ENCODE measurements around the gene SEZ6L2.
"Not testable (repeated sequence)": the region's sequence is repeated elsewhere in the genome, so short reads cannot be mapped to it uniquely, and the experiment has no call there.

The SEZ6L2 gene

DNA sequence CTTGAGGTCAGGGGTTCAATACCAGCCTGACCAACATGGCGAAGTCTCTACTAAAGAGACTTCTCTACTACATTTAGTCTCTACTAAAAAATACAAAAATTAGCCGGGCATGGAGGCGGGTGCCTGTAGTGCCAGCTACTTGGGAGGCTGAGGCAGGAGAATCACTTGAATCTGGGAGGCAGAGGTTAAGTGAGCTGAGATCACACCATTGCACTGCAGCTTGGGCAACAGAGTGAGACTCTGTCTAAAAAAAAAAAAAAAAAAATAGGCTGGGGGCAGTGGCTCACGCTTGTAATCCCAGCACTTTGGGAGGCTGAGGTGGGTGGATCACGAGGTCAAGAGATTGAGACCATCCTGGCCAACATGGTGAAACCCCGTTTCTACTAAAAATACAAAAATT lies 10.5 kb upstream of the SEZ6L2 start:
- FAIRE-seq = not testable (repeated sequence)

DNA sequence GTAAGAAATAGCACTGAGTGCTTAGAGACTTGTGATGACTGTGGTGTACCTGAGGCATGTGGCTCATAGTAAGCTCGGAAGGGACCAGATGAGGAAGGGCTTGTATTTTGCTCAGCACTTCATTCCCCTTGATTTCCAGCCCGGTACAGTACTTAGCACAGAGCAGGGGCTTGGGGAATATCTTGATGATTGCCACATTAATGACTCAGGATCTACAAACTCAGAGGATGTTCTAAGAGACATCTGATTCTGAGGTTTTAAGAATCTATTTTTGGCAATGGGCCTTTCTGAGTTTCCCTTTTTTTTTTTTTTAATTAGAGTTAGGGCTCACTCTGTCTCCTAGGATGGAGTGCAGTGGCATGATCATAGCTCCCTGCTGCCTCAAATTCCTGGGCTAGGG lies 10.0 kb upstream of the SEZ6L2 start:
- FAIRE-seq = peak; percentile 17

DNA sequence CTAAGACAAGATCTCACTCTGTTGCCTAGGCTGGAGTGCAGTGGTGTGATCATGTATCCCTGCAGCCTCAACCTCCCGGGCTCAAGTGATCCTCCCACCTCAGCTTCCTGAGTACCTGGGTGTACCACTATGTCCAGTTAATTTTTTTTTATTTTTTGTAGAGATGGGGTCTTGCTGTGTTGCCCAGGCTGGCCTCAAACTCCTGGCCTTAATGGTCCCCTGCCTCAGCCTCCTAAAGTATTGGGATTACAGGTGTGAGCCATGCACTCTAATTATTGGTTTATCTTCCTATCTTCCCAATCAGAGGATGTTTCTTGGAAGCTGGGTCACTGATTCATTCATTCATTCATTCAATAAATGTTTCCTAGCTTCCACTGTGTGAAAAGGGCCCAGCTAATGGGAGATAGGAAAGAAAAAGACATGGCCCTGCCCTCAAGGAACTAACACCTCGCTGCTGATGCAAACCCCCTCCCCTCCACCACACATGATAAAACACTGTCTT lies 9.4 kb upstream of the SEZ6L2 start:
- FAIRE-seq = no peak

DNA sequence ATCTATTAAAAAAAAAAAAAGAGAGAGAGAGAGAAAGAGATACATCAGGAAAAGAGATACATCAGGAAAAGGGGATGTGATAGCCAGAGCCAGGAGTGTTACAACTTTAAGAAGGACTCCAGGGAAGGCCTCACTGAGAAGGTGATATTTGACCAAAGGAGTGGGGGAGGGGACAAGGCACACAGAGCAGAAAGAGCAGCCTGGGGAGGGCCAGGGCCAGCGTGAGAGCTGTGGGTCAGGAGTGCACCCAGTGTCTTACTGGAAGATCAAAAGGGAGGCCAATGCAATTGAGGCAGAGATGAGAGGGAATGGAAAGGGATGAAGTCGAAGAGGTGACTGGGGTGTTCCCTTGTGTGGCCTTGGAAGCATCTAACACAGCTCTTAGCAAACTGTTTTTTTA lies 8.6 kb upstream of the SEZ6L2 start:
- FAIRE-seq = no peak

DNA sequence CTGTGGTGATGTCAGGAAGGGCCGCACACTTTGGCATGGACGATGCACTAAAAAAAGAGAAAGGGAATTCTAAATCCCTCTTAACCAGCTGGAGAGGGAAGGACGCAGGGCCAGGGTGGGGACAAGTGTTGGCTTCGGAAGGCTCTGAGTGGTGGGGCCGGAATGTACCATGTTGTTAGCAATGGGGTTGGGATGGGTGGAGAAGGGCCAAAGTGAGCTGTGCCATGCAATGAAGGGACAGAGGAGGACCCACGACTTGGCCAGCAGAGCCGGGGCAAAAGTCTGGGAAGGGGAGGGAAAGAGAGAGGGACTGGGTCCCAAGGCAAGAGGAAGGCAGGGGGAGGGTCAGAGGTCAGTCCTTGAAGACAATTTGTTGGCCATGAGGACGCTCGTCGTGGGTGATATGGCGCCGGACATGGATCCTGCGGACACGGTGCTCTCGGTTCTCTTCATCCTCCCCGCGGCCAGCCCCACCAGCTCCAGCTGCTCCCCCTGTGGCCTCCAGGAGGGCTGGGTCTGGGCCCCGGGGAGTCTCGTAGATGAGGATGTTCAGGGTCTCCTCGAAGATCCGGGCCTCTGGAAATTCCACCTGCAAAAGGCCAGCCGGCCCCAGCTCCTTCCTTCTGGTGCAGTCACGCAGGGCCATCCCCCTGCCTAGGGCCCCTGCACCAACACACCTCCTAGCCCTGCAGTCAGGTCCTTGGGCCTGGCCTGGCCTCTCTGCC lies 7.3 kb upstream of the SEZ6L2 start:
- no peak for FAIRE-seq

DNA sequence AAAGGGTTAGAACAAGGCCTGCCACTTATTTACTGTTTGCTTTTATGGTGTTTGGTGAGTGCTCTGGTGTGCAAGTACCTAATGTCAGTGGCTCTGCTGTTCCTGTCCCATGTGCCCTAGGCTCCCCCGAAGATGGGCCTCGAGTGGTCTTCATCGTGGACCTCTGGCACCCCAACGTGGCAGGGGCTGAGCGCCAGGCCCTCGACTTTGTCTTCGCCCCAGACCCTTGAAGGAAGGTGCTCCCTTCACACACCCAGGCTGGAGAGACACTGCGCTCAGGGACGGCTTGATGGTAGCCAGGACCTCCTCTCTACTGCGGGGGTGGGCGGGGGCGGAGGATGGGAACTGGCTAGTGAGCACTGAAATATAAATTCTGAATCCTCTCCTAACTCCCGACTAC lies 6.3 kb upstream of the SEZ6L2 start:
- FAIRE-seq = no peak

DNA sequence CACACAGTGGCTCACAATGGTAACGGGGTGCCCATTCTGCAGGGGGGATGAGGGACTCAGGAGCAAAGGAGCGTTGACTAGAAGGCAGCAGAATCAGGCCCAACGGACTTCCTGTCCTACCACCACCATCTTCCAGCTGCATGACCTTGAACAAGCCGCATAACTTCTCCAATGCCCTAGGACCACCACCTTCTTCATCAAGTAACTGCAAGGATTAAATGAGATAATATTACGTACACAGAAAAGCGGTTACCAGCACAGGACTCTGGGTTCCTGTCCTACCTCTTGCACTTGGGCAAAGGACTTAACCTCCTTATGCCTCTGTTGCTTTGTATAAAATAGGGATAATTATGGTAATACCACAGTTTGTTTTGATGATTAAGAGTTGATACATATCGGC lies 5.6 kb upstream of the SEZ6L2 start:
- FAIRE-seq = no peak

DNA sequence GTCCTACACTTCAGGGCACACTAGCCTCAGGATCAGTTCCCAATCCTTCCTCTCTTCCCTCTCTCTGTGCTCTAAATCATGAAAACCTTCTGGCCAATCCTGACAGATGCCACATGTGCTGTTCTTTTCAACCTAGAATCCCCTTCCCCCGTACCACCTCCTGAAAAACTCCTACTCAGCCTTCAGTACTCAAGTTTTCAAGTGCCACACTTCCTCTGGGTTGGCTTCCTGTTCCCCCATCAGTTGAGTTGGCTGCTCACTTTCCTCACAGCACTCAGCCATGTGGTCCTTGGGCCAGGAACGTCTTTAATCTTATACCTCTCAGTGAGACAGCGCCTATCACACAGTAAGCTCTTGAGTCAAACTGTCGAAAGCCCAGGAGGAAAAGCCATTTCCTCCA lies 4.2 kb upstream of the SEZ6L2 start:
- no peak for FAIRE-seq

DNA sequence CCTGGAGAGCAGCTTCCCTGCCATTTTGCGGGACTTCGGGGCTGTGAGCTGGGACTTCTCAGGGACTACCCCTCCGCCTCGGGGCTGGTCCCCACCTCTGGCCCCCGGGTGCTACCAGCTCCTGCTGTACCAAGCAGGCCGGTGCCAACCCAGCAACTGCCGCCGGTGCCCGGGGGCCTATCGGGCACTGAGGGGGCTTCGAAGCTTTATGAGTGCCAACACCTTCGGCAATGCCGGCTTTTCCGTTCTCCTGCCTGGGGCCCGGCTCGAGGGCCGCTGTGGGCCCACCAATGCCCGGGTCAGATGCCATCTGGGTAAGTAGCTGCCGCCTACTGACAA lies 2.2 kb upstream of the SEZ6L2 start:
- no peak for FAIRE-seq

DNA sequence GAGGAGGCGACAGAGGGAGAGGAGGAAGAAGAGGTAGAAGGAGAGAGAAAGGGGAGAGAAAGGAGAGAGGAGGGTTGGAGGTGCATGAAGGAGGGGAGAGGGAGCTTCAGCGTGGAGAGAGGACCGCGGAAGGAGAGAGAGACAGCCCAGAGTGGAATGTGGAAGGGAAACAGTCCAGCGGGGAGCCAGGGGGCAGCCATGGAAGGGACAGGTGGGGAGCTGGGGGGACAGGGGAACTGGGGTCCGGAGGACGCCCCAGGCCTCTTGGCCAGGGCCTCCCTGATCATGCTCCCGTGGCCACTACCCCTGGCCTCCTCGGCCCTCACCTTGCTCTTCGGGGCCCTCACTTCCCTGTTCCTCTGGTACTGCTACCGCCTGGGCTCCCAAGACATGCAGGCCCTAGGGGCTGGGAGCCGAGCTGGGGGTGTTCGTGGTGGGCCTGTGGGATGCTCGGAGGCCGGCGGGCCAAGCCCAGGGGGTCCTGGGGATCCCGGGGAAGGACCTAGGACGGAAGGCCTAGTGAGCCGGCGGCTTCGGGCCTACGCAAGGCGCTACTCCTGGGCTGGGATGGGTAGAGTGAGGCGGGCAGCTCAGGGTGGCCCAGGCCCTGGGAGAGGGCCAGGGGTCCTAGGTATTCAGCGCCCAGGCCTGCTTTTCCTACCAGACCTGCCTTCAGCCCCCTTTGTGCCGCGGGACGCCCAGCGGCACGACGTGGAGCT lies 1.7 kb upstream of the SEZ6L2 start:
- no peak for FAIRE-seq

DNA sequence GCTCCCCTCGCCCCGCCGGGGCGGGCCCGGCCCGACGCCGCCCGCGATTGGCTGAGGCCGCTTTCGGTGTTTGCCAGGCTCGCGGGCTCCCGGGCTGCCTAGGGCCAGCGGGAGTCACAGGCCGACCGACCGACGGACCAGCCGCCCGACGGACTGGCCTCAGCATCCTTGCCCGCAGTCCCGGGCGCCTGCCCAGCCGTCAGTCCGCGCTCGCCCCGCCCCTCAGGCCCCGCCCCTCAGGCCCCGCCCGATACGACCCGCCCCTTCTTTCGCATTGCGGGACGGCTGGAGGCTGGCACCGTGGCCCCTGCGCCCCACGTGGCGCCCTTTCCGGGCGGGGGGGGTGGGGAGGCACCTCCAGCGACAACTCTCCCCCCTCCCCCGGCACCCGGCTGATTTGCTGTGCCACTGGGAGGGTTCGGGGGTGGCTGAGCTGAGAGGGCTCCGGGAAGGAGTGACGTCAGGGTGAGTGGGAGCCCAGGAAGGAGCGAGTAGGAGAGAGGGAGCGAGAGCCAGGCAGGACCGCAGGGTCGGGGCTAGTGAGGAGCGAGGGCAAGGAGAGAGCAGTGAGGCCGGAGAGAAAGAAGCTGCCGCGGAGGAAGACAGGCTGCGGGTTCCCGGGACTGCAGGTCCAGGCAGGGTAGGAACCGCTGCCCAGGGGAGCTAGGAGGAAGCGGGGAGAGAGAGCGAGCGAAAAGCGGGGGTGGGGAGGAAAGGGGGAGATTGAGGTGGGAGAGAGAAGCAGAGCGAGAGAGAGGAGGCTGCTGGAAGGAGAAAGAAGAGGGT lies 945 bp upstream of the SEZ6L2 start, which contains the start of gene ASPHD1:
Gene ASPHD1 (plus strand): TSS at position 387 of the 786 bp plus-strand sequence. CDS start 484 bp downstream, outside the sequence.
- no peak for FAIRE-seq

DNA sequence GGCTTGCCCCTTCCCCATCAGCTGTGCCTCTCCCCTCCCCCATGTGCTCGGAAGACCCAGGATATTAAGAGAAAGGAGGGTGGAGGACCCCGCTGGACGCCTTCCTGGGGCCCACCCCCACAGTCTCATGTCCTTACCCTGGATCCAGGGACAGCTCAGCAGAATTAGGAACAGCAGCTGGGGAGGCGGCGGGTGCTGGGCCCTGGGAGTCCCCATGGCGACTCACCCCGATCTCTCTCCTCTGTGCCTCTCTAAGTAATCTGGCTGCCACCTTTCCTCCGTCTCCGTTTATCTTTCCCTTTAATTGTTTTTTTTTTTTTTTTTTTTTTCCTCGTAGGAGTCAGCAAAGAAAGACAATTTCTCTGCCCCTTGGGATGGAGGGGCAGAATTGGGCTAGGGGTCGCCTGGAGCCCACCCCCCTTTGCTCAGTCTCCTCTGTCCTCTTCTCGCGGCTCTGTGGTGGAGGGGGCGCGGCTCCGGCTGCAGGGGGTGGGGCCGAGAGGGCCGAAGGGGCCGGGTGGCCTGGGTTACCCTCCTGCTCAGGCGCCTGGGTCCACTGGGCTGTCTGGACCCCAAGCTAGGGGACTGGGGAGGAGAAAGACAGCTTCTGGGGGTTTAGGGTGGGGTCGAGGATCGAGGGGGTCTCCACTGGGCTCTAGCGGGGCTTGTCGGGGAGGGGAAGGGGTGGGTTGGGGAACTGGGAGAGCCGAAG lies 390 bp downstream of the SEZ6L2 start:
- no peak for FAIRE-seq

DNA sequence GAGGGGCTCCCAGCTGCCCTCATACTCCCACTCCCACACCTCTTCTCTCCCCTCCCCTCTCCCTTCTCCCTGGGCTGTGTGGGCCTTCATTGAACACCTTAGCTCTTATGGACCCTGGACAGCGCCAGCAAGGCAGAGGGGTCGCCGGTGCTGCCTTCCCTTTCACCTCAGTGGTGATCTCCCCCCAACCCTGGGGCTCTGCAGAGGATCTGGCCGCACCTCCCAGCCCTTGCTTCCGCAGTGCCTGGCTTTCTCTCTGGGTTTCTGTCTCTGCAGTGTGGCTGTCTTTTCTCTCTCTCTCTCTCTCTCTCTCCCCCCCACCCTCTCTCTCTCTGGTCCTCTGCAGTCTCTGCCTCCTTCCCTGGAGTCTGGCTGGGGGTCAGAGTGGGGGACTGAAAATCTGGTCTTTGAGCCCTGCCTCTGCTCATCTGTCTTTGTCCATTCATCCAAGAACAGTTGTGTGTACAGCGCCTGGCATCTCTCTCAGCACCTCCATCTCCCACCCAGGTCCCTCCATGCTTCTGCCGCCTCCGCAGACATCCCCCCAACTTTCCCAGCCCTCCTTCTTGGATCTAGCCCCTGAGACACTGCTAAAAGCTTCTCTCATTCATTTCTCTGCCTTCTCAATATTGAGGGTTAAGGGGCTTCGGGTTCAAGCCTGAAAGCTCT lies 1.1 kb downstream of the SEZ6L2 start:
- FAIRE-seq = no peak

DNA sequence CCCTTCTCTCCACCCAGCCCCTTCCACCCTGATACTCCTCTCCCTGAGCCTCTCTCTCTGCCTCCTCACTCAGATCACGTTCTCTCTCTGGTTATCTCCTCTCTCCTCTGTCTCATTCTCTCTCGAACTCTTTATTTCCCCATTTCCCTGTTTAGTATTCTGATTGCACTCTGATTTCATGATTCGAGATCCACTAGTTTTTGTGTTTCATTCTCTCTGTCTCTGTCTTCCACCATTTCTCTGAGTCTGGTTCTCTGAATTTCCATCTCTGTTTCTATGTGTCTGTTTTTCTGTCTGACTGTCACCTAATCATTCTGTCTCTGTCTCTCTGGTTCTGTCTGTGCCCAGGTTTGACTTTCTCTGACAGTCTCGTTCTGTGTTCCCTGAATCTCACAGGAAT lies 2.0 kb downstream of the SEZ6L2 start:
- FAIRE-seq = no peak

DNA sequence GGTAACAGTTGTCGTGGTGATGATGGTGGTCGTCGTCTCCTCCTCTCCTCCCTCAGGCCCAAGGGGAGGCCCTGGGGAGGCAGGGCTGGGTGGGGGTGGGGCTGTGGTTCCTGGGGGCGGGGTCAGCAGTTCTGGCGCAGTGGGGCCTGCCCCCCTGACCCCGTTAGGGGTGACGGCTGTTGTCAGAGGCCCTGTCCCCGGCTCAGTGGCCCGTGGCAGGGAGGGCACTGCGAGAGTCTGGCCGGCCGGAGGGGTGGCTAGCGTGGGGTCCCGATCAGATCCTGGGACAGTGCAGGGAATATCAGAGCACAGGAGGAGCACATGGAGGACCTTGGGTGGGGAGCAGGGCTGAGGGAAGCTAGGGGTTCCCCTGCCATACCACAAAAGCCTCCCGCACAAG lies 2.5 kb downstream of the SEZ6L2 start:
- no peak for FAIRE-seq

DNA sequence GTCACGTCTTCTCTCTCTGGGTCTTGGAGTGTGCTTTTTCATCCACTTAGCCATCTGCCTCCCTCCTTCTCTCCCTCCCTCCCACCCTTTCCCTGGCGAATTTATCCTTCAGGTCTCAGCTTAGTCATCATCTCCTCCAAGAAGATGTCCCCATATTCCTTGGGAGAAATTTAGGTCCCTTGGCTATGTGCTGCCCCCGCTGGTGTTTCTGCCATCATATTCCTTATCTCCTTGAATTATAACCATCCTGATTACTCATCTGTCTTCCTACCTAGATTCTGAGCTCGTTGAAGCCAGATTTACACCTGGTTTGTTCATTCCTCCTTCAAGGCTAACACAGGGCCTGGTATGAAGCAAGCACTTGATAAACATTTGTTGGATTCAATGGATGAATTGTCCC lies 5.0 kb downstream of the SEZ6L2 start:
- FAIRE-seq = no peak

DNA sequence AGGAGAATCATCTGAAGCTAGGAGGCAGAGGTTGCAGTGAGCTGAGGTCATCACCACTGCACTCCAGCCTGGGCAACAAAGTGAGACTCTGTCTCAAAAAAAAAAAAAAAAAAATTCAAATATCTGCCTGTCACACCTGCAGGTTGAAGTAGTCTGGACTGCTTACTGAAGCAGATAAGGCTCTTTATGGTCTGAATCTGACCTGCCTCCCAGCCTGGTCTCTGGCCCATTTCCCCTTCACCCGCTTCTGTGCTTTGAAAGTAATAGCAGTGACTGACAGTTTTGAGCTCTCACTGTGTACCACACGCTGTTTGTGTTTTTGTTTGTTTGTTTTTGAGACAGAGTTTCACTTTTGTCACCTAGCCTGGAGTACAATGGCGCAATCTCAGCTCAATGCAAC lies 5.8 kb downstream of the SEZ6L2 start:
- FAIRE-seq = no peak

DNA sequence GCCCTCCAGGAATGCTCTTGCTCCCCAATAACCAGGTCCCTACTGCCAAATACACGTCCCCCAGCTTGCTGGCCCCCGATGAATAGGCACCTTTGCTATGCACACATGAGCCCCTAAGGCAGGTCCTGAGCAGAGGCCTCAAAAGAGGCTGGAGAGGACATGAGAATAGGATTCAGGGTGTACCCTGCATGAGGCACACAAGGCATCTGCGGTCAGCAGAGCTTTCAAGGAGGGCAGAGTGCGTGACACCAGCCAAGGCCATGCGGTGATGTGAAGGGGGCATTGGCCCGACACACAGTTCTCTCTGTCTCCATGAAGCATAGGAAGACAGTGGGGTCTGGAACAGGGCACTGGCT lies 6.9 kb downstream of the SEZ6L2 start:
- FAIRE-seq = no peak

DNA sequence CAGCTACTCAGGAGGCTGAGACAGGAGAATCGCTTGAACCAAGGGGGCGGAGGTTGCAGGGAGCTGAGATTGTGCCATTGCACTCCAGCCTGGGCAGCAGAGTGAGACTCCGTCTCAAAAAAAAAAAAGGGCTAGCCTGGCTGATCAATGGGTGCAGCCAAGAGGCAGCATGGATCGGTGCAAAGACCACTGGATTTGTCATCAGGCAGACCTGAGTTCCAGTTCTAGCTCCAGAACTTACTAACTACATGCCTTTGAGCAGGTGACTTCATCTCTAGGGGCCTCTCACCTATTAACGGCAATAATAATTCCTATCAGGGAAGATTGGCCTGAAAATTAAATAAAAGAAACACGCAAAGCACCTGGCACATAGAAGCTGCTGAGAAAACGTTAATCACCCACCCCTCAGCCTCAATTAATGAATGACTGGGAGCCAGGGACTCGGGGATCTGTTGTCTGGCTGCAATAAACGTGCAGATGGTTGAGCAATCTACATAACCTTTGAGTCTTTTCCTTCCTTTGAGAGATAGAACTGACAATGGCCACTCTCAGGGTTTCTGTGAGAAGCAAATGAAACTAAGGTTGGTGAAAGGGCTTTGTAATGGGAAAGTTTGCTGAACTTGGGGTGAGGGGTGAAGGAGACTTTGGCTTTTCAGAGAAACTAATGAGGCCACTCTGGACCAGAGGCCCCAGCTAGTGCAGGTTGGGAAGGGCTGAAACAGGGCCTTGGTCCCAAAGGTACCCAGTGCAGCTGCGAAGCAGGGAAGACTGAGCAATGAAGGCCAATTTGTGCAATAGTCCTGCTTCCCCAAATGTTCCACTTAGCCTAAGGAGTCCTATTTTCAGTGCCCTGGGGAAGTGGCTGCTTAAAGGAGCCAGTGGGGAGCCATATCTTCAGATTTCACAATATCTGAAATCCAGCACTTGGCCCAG lies 7.6 kb downstream of the SEZ6L2 start:
- no peak for FAIRE-seq

DNA sequence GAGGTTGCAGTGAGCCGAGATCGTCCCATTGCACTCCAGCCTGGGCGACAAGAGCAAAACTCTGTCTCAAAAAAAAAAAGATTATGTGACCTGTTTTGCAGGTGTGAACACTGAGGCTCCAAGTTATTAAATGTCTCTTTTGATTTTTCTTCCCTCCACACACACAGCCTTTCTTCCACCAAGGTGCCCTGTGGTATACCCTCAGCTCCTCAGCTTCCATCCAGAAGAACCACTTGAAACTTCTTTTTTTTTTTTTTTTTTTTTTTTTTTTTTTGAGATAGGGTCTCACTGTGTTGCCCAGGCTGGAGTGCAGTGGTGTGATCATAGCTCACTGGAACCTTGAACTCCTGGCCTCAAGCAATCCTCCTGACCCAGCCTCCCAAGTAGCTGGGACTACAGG lies 10.0 kb downstream of the SEZ6L2 start:
- FAIRE-seq = not testable (repeated sequence)

DNA sequence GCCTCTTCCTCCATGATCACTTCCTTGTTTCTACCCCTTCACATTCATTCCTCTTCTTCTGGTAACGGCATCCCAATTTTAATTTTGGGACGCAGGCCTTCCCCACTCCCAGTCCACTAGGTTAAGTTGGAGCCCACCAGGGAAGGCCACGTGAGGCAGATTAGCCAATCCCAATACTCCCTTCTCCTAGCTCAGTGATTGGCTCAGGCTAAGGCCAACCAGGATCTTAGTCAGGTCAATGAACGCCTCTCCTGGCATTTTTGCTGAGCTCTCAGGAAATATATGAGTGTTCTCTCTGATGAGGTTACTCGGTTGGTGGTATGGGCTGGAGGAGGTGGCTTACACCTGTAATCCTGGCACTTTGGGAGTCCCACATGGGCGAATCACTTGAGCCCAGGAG lies 15.4 kb downstream of the SEZ6L2 start:
- FAIRE-seq = no peak
